Central memory CD4-positive, alpha-beta T cell (primary cell): ENCODE measurements around the gene PFKP.
"Not testable (repeated sequence)": the region's sequence is repeated elsewhere in the genome, so short reads cannot be mapped to it uniquely, and the experiment has no call there.

Source experiments
- DNase-seq: peaks from one replicate; pipeline ENCODE4 v3.0.0; 2022

Gene PFKP

DNA sequence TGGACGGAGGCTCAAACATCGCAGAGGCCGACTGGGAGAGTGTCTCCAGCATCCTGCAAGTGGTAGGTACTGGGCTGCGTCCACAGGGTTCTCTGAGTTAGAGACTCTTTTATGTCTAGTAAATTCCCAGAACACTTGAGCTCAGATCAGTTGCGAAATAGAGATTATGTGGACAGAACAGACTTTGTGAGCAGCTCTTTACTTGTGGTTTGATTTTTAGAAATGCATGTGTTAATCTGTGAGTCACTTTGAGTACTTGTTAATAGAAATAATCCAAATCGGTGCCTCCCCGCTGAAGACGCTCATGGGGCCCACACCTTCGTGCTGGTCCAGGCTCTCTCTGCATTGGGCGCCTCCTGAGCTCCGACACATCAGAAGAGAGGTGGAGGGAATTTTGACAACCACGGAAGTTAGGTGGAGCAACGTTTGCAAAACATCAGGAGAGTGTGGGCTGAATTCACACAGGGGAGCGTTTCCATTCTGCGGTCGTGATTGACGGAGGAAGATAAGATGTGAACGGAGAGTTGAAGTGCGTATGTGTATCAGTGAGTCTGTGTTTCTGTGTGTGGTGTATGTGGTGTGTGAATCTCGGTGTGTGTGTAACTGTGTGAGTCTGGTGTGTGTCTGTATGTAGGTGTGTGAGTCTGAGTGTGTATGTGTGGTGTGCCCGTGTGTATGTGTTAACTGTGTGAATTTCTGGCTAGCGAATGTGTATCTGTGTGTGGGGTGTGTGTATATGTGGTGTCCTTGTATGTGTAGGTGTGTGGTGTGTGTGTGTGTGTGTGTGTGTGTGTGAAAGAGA, 32.1 kb downstream of the PFKP start:
- DNase-seq = no peak

DNA sequence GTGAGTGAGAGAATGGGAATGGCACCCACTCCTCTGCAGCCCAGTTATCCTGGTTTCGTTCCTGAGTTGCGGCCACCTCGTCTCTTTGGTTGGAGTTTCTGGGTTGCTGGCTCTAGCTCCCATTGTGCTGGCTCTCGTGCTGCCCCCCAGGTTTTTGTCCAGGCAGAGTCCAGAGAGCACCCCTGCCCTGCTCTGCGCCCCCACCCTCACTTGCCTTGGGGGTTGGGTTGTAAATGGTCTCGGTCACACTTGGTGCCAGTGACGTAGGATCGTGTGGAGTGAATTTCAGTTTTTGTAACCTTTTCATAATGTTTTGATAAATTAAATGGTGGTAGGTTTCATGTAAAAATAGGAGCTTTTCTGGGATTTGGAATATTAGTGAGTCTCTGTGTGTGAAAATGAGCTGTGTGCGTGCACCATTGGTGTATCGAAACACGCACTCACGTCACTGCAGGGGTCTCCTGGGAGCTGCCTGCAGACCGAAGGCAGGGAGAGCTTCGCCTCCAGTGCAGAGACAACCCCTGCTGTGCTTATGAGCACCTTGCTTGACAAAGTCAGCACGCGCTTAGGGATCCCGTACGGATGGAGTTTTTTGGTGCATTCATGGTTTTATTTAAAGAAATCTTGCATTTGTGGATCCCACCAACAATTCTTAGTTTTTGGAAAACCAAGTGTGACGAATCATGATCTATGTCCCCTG, 32.9 kb downstream of the PFKP start:
- DNase-seq = no peak

DNA sequence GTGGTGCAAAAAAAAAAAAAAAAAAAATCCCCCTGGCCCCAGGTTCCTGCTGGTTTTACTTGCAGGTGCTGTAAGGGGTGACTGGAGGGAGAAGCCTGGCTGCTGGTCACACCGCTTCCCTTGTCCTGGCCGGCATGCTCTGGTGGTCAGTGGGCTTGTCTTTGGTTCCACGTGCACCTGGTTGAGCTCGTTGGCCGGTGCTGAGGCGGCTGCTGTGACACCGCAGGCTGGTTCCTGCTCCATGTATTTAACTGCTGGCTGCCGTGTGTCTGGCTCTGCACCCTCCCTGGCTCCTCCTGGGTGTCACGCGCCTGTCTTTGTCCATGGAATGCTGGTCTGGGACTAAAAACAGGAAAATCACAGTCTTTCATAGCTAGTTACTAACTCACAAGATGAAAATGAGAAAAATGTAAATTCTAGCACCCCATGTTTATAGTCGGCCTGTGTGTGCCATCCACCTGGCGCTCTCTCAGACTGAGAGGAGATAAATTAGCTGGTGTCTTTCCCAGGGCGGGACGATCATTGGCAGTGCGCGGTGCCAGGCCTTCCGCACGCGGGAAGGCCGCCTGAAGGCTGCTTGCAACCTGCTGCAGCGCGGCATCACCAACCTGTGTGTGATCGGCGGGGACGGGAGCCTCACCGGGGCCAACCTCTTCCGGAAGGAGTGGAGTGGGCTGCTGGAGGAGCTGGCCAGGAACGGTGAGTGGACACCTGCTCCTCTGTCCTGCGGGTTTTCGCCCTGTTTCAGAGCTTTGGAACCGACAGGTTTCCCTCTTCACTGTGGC, 33.7 kb downstream of the PFKP start:
- DNase-seq = no peak

DNA sequence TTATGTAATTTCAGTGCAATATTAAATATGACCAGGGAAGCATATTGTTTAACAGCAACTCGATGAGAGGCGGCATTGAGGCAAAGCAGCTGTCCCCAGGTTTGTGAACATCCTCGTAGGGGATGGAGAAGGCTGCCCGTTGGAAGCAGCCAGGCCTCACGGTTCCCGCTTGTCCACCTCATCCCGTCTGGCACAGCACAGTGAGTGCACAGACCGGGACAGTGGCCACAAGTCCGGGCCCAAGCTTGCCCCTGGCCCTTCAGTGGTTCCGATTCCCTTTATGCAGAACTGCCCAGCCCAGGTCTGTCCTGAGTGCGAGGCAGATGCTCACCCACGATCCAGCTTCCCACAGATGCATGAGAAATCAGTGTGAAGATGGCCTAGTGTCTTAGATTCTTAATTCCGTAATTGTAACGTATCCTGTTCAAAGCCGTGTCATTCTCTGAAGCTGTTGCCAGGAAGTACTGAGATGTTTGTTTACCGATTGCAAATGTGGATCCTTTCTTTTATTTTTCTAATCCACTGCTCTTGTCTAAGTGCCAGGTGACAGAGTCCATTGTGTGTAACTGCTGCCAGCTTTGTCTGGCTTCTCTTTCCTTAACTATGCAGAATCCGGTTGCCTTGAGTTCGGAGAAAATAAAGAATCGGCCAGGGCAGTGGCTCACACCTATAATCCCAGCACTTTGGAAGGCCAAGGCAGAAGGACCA, 35.5 kb downstream of the PFKP start:
- no peak for DNase-seq

DNA sequence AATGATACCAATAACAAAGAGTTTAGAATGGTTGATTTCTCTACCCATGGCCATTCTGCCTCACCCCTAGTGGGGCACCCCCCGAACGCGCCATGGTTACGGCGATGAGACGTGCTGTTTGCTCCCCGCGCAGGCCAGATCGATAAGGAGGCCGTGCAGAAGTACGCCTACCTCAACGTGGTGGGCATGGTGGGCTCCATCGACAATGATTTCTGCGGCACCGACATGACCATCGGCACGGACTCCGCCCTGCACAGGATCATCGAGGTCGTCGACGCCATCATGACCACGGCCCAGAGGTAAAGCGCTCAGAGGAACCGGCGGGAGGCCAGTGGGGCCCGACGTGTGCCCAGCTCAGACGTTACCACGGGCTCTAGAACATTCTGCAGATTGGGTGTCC, 36.3 kb downstream of the PFKP start:
- DNase-seq = no peak

DNA sequence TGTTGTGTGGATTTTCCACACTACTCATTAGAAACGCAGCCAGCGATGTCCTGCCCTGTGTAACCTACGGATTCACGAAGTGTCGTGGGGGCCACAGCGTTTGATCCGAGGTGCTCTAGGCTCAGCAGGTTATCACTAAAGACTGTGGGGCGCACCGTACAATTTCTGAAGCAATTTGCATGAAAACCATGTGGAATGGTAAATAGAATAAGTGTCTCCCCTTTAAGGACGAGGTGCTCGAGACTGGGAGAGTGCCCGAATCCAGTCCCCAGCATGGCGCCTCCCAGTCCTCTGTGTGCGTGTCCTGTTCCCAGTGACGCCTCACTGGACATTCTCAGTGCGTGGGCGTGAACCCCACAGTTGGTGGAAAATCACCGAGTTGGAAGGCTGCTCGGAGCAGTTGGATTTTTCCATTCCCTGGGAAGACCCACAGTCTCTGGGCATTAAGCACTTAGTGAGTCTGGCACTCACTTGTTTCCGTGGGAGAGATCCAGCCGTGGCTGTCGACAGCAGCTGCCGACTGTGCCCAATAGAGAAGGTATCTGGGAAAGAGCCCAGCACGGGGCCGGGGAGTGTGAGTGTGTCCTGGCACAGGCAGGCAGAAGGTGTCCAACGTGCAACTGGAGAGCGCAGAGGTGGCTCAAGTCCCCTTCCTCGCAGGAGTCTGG, 37.0 kb downstream of the PFKP start:
- no peak for DNase-seq

DNA sequence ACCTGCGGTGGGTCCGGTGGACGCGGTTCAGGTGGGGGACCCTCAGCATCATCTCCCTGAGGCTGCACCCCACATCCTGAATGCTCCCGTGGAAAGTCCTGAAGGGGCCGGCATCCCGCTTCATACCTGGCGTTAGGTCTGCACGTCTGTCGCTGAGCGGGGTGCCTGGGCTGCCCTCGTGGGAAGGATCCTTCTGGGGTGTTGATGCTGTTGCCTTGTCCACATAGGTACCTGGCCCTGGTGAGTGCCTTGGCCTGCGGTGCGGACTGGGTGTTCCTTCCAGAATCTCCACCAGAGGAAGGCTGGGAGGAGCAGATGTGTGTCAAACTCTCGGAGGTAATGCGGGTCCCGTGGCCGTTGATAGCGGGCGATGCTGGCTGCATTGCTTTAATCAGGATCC, 37.8 kb downstream of the PFKP start:
- no peak for DNase-seq

DNA sequence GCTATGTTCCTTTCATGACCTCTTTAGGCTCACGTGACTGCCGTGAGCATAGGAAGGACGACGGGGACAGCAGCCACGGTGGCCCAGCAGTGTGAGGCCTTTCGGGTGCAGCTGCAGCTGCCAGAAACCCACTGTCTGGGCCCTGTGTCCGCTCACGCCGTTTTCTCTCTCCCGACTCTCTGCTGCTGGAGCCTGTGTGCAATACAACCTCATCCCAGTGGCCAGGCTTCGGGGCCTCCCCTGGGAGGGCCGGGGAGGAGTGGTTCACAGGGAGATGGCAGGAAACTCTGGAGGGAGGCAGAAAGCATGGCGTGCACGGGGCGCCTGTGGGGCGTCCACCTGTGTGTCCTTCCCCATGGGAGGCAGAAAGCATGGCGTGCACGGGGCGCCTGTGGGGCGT, 38.6 kb downstream of the PFKP start:
- no peak for DNase-seq

DNA sequence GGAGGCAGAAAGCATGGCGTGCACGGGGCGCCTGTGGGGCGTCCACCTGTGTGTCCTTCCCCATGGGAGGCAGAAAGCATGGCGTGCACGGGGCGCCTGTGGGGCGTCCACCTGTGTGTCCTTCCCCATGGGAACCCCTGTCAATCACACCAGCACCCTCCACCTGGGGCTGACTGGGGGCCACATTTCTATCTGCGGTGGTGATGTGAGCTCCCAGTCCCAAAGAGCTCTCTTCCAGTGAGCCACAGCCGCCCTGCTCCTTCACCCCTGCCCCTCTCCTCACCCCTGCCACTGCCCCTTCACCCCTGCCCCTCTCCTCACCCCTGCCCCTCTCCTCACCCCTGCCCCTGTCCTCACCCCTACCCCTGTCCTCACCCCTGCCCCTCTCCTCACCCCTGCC, 39.0 kb downstream of the PFKP start:
- not testable (repeated sequence) for DNase-seq

DNA sequence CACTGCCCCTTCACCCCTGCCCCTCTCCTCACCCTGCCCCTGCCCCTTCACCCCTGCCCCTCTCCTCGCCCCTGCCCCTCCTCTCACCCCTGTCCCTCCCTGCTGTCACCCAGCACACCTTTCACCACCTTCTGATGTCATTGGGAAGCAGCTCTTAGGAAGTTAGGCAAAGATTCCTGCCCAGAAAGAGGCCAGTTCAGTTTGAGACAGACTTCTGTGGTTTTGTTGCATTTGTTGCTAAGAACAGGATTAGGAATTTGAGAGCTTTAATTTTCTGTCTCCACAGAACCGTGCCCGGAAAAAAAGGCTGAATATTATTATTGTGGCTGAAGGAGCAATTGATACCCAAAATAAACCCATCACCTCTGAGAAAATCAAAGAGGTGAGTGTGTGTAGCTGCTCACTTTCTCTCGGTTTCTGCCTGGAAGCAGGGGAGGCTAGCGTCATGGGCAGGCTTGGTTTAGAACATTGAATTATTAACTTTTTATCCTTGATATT, 39.6 kb downstream of the PFKP start:
- DNase-seq = no peak

DNA sequence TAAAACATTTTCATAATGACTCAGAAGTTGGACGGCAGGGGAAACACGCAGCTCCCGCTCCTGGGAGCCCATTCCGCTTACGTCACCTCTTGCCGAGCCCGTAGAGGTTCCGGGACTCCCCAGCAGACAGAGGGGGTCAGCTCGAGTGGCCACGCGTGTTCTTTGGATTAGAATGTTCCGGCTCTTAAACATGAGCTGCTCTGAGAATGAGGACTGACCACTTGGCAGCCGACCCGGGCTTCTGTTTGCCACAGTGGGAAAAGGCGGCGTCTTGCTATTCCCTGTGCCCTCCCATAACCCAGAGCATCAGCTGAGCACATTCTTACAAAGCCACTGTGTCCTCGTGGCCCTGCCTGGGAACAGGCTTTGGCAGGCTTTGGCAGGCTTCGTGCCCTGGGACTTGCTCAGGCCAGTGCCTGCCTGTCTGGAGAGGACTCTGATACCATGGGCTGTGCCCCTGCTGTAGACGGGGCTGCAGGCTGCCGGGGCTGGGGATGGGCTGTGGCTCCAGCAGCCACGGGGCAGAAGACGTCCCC, 40.1 kb downstream of the PFKP start:
- no peak for DNase-seq

DNA sequence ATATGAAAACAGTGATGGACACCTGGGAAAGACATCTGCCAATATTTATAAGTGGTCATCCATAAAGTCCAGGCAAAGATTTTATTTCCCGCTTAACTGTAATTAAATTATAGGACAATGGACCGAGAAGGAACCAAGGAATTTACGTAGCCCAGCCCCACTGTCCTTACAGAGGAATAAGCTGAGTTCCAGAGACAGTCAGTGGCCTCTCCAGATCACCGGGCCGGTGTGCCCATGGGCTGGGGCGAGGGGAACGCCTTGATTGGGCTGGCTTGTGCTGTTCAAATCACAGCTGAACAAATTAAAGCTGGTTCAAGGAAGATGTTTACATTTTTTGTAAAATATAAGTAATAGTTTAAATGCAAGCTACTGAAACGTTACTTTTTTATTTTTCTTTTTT, 40.7 kb downstream of the PFKP start:
- DNase-seq = no peak

DNA sequence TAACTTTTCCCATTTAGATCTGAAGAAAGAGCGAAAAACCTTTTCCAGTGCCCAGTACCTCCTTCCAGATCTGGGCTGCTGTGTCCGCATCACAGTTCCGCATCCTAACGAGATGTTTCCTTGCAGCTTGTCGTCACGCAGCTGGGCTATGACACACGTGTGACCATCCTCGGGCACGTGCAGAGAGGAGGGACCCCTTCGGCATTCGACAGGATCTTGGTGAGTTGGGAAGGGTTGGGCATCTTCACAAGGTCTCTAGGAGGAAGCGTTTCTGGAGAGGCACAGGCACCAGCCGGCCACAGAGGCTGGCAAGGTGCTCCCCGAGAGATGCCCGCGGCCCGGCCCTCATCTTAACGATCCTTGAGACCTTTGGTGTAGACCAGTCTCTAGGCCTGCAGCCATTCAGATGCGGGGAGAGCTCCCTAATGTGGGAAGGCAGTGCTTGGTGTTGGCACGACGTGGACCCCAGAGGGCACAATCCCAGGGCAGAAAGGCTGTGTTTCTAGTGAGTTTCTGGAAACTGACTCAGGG, 41.3 kb downstream of the PFKP start:
- DNase-seq = no peak

DNA sequence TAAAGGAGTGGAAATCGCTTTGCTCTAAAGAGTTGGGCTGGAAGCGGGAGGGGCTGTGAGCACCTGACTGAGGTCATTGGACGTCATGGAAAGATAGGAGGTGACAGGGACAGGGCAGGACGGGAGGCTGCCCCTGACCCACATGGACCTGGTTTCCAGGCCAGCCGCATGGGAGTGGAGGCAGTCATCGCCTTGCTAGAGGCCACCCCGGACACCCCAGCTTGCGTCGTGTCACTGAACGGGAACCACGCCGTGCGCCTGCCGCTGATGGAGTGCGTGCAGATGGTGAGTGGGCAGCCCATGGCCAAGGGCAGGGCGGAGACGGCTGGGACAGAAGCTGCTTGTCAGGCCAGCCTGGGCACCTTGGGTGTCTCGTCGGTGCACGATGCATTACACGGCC, 41.8 kb downstream of the PFKP start:
- DNase-seq = no peak

DNA sequence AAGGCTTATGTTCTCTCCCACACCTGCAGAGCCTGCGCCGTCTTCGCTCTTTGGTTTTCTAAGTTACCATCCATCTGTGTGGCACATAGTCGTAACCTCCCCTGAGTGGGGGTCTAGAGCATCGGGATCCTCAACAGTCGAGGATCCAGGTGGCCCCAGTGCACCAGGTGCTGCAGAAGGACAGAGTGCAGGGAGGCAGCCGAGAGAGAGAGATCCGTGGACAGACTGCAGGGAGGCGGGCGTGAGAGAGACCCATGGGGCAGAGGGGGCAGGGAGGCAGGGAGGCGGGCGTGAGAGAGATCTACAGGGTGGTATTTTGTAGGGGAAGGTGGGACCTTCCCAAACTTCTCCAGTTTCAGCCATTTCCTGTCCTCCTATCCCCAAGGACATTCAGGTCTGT, 42.3 kb downstream of the PFKP start:
- DNase-seq = no peak

DNA sequence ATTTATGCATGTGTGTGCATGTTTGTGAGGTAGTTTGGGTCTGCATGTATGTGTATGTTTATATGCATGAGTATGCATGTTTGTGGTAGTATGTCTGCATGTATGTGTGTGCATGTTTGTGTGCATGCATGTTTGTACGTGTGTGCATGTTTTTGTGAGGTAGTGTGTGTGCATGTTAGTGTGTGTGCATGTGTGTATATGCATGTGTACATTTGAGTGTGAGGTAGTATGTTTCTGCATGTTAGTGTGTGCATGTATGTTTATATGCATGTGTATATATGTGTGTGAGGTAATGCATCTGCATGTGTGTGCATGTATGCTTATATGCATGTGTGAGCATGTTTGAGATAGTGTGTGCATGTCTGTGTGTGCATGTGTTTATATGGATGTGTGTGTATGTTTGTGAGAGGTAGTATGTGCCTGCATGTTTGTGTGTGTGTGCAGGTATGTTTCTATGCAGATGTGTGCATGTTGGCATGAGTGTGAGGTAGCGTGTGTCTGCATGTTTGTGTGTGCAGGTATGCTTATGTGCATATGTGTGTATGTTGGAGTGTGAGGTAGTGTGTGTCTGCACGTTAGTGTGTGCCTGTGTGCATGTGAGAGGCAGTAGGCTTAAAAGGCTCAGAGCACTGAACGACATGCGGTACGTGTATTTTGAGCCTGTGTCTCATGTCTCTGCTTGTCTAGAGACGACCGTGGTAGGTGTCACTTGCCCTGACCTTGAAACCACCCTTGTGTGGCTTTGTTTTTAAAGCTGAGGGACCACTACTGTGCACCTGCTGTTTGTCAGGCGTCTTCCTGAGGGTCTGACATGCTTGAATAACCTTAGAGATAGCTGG, 43.7 kb downstream of the PFKP start:
- no peak for DNase-seq

DNA sequence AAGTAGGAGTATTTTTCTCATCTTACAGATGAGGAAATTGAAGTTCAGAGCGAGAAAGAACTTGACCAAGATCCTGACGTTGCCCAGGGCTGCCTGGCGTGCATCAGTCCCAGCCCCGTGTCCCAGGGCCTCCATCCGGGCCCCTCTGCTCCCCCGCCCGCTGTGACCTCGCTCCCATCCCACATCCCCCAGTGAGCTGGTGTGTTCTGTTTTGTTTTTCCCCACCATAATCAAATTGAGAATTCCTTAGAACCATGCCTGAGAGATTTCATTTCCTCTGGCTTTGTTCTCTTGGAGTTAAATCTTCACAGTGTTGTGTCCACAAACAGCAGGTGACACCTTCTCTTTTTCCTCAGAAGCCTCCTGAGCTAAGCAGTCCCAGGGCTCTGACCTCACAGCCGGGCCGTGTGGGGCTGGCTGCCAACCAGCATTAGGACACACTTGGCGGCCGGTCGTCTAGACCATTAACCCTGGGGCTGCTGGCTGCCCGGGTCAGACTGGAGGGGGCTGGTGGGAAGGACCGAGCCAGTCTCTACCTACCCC, 44.3 kb downstream of the PFKP start:
- no peak for DNase-seq

DNA sequence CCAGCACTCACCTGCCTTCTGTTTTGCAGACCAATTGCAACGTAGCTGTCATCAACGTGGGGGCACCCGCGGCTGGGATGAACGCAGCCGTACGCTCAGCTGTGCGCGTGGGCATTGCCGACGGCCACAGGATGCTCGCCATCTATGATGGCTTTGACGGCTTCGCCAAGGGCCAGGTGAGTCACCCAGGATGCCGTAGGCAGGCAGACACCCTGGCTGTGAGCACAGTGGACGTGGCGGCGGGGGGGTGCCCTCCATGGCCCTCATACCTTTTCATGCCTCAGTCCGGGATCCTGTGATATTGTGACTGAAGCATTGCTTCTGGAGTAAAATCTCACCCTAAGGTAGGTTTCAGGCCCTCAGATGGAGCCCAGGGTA, 46.0 kb downstream of the PFKP start:
- no peak for DNase-seq

DNA sequence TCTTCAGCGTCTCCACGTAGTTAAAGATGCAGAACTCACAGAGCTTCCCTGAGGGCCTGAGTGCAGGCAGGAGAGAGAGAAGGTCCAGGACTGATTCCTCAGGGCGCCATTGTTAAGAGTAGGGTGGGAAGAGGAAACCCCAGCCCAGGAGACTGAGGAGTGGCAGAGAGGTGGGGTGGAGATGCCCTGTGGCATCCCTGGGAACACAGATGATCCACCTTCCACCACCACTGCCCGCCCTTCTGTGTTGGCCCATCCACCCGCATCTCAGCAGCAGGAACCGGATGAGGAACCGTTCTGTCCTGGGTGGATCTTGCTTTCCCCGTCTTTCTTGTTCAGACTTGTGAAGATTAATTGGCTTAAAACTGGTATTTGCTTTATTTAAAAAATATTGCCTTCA, 48.3 kb downstream of the PFKP start:
- no peak for DNase-seq

DNA sequence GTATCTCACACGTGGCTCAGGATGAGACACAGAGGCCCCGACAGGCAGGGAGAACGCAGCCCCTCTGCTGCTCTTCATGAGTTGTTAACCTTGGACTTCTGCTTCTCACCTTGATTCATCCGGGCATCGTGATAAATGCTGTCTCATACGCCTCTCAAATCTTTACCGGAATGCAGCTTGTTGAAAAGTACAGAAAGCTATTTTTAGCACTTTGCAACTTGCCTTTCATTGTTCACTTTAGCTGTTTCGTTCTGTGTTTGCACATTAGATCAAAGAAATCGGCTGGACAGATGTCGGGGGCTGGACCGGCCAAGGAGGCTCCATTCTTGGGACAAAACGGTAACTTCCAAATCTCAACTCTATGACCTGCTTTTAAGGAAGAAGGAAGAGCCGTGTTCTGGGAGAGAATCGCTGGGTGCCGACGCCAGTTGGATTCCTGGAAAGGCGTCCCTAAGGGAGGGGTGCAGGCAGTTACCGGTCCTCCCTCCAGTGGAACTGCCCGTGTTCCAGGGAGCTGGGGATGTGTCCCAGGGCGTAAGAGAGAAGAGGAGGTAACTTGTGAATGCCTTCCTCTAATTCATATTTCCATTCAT, 49.3 kb downstream of the PFKP start:
- no peak for DNase-seq
